ENCODE results near the gene RC3H1. TPM values are rescaled to one million over a fixed set of nuclear protein-coding genes. Genes with fewer than 3 reads are reported as not detected.

The RC3H1 gene
- total RNA-seq, 4 donors from 2014 or later, result 35.7 to 43.8 (median 39.3) TPM

- no peaks in the 10 kb centered on the region for H3K27me3 ChIP-seq
- H3K4me3 ChIP-seq, result no peak overlapping the region
- H3K4me1 ChIP-seq, result peaks cover 0 to 6% (median 3%) of the 10 kb centered on the region in 4 donors
- DNase-seq (ENCODE audit: extremely low spot score), result no peak
- TF ChIP-seq POLR2A (IDR thresholded peaks at IDR 0.05; ENCODE audit: low read depth) (no peak), CTCF (IDR thresholded peaks at IDR 0.05) (no peak), EP300 (IDR thresholded peaks at IDR 0.05) (no peak), POLR2AphosphoS5 (IDR thresholded peaks at IDR 0.05) (no peak)
- WGBS, result 100% methylated on average over 1 of the region's 1 CpG
- H3K27ac ChIP-seq (replicated peaks in 1 of 4), result no peak overlapping the region
- H3K36me3 ChIP-seq, result no peaks in the 10 kb centered on the region
- intact Hi-C loops (cut with DNase I), result no loop called here
- no peaks in the 10 kb centered on the region for H3K9me3 ChIP-seq
Measured at GRCh38 chr1:174041369-174041768, 19.2 kb upstream of the RC3H1 start.

- WGBS, result 81% methylated on average over 1 of the region's 2 CpGs
Measured at GRCh38 chr1:174040387-174040786, 18.2 kb upstream of the RC3H1 start.

DNA sequence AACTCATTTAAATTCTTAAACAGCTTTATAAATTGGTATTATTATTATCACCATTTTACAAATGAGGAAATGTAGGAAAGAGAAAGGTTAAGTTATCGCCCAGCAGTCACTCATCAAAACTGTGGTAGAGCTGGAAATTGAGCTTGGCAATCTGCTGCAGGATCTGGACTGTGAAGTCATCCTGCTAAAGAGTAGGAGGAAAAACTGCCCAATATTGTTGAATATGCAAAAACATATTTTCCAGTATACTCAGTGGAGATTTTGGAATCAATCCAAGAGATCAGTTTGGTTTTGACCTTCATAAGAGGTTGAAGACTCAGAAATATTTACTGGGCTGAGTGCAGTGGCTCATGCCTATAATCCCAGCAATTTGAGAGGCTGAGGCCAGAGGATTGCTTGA is 16.9 kb upstream of the RC3H1 start:
- no peaks in the 10 kb centered on the region for H3K9me3 ChIP-seq
- TF ChIP-seq EP300 (IDR thresholded peaks at IDR 0.05) (no peak), POLR2A (IDR thresholded peaks at IDR 0.05; ENCODE audit: low read depth) (no peak), CTCF (IDR thresholded peaks at IDR 0.05) (no peak), POLR2AphosphoS5 (IDR thresholded peaks at IDR 0.05) (no peak)
- H3K27me3 ChIP-seq, result no peaks in the 10 kb centered on the region
- intact Hi-C loops (cut with DNase I), result no loop called here
- WGBS, result 86% methylated on average over 1 of the region's 1 CpG
- no peak overlapping the region for H3K27ac ChIP-seq (replicated peaks in 1 of 4)
- H3K4me1 ChIP-seq, result peaks cover 0 to 6% (median 3%) of the 10 kb centered on the region in 4 donors
- H3K4me3 ChIP-seq, result no peak overlapping the region
- H3K36me3 ChIP-seq, result no peaks in the 10 kb centered on the region
- DNase-seq (ENCODE audit: extremely low spot score), result no peak

More at GRCh38 chr1:174040387-174040786, 18.2 kb upstream of the RC3H1 start:
- H3K9me3 ChIP-seq, result no peaks in the 10 kb centered on the region
- no peak for DNase-seq (ENCODE audit: extremely low spot score)
- intact Hi-C loops (cut with DNase I), result no loop called here
- H3K4me3 ChIP-seq, result no peak overlapping the region
- no peaks in the 10 kb centered on the region for H3K27me3 ChIP-seq
- TF ChIP-seq CTCF (IDR thresholded peaks at IDR 0.05), result no peak
- TF ChIP-seq POLR2AphosphoS5 (IDR thresholded peaks at IDR 0.05), result no peak
- TF ChIP-seq POLR2A (IDR thresholded peaks at IDR 0.05; ENCODE audit: low read depth), result no peak
- TF ChIP-seq EP300 (IDR thresholded peaks at IDR 0.05), result no peak
- H3K36me3 ChIP-seq, result no peaks in the 10 kb centered on the region
- H3K27ac ChIP-seq (replicated peaks in 1 of 4), result no peak overlapping the region
- H3K4me1 ChIP-seq, result peaks cover 0 to 6% (median 3%) of the 10 kb centered on the region in 4 donors

DNA sequence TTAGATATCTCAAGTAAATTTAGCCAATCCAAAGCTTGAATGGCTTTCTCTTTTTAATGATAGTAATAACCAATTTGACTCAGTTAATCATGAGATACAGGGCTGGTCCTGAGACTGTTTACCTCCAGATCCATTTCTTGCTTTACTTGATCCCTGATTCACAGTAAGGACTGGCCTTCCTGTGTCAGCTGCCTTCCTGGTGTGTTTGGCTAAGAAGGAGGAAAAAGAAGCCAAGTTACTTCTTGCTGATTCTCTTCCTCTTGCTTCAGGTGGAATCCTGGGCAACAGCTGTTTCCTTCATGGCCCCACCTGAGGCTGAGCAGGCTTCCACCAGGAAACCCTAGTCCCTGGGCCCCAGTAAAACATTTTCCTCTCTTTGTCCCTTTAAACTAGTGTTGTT is 14.6 kb upstream of the RC3H1 start:
- H3K4me3 ChIP-seq, result no peak overlapping the region
- H3K27me3 ChIP-seq, result no peaks in the 10 kb centered on the region
- intact Hi-C loops (cut with DNase I), result no loop called here
- no peak for DNase-seq (ENCODE audit: extremely low spot score)
- no peaks in the 10 kb centered on the region for H3K36me3 ChIP-seq
- TF ChIP-seq POLR2A (IDR thresholded peaks at IDR 0.05; ENCODE audit: low read depth), result no peak
- no peak for TF ChIP-seq EP300 (IDR thresholded peaks at IDR 0.05)
- TF ChIP-seq POLR2AphosphoS5 (IDR thresholded peaks at IDR 0.05), result no peak
- no peak for TF ChIP-seq CTCF (IDR thresholded peaks at IDR 0.05)
- no peak overlapping the region for H3K27ac ChIP-seq (replicated peaks in 1 of 4)
- H3K4me1 ChIP-seq, result peaks cover 0 to 6% (median 3%) of the 10 kb centered on the region in 4 donors
- no peaks in the 10 kb centered on the region for H3K9me3 ChIP-seq

- DNase-seq (ENCODE audit: extremely low spot score), result no peak
- Histone ChIP-seq H3K4me3 (no peak overlapping the region), H3K27ac (replicated peaks in 1 of 4) (no peak overlapping the region), H3K4me1 (peaks cover 0 to 6% (median 3%) of the 10 kb centered on the region in 4 donors), H3K27me3 (no peaks in the 10 kb centered on the region), H3K9me3 (no peaks in the 10 kb centered on the region), H3K36me3 (no peaks in the 10 kb centered on the region)
- intact Hi-C loops (cut with DNase I), result no loop called here
- no peak for TF ChIP-seq CTCF (IDR thresholded peaks at IDR 0.05)
- no peak for TF ChIP-seq POLR2AphosphoS5 (IDR thresholded peaks at IDR 0.05)
- no peak for TF ChIP-seq POLR2A (IDR thresholded peaks at IDR 0.05; ENCODE audit: low read depth)
- no peak for TF ChIP-seq EP300 (IDR thresholded peaks at IDR 0.05)
- WGBS, result 95% methylated on average over 2 of the region's 2 CpGs
Measured at GRCh38 chr1:174036204-174036603, 14.0 kb upstream of the RC3H1 start.

Measured in esophagus muscularis mucosa (tissue), 4 donors.